Stimulated activated CD4-positive, alpha-beta T cell treated with anti-CD3 and anti-CD28 coated beads, Interleukin-2, amount 100 ng/mL, for 24 hours (primary cell): Measurements from ENCODE around the gene DIS3L.
"Not testable (repeated sequence)": the region's sequence is repeated elsewhere in the genome, so short reads cannot be mapped to it uniquely, and the experiment has no call there.

Experiments
- DNase-seq, 2 donors: peaks; one replicate each; pipeline ENCODE4 v3.0.0-alpha.2; 2020

The DIS3L gene

DNA sequence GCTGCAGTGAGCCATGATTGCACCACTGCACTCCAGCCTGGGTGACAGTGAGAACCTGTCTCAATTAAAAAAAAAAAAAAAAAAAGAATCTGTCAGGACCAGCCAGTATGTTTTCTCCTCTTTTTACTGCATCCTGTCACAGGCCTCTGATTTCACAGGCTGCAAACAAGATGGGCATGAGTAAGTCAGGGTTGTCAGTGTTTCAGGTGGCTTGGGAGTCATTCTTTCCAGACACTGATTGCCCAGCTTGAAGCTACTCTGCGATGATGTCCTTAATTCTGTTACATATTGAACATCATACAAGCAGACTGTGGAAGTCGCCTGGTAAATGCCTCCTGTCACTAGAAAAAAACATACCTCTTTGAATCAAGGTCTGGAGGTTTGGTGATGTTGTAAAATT, 18.8 kb downstream of the DIS3L start:
- no peak for DNase-seq

DNA sequence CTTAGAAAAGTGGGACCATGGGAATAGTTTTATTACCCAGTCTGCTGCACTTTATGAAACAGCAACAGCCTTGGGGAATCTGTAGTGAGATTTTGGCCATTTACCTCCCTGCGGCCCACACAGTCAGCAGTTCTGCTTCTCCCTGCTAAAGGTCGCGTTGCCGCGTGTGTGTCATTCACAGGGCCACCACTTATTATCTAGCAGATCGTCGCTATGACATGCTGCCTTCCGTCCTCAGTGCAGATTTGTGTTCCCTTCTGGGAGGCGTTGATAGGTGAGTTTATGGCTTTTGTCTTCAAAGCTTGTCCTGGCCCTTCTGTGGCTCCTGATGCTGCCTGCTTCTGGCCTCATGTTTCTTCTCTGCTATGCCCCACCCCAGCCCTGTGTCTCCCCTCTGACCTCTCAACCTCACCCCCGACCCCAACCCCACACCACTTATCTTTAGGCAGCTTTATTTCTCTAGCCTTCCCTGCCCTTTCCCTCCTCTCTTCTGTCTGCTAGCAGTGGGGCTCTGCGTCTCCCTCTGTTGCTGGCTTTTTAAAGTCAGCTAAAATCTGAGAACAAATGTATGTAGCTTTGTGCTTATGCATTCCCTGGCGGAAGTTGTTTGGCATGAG, 30.1 kb downstream of the DIS3L start:
- no peak for DNase-seq

DNA sequence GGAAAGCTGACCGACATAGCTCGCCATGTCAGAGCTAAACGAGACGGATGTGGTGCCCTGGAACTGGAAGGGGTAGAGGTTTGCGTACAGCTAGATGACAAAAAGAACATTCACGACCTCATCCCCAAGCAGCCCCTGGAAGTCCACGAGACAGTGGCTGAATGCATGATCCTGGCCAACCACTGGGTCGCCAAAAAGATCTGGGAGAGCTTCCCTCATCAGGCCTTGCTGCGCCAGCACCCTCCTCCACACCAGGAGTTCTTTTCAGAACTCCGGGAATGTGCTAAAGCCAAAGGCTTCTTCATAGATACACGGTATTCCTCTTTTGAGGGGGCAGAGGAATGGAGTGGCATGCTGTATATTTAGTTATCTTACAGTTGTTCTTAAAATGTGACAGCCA, 32.7 kb downstream of the DIS3L start:
- DNase-seq: no peak

DNA sequence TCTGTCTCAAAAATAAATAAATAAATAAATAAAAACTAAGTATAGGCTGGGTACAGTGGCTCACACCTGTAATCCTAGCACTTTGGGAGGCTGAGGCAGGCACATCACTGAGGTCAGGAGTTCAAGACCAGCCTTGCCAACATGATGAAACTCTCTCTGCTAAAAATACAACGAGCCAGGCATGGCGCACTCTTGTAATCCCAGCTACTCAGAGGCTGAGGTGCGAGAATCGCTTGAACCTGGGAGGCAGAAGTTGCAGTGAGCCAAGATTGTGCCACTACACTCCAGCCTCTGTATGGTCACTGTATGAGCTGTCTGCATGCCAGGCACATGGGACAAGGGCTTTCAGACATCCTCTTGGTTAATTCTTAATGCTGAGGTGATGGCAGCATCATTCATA, 34.4 kb downstream of the DIS3L start:
- no peak for DNase-seq

DNA sequence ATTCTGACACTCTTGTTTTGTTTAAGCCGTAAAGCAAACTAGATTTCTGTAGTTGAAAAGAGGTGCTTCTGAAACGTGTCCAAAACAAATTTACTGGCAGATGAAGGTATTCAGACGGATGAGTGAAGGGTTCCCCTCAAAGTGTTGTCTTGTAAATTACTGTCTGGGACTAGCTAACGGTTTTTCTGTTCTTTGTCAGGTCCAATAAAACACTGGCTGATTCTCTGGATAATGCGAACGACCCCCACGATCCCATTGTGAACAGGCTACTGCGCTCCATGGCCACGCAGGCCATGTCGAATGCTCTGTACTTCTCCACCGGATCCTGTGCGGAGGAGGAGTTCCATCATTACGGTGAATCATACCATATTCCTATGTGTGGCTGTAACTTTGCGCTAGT, 35.4 kb downstream of the DIS3L start:
- no peak for DNase-seq

DNA sequence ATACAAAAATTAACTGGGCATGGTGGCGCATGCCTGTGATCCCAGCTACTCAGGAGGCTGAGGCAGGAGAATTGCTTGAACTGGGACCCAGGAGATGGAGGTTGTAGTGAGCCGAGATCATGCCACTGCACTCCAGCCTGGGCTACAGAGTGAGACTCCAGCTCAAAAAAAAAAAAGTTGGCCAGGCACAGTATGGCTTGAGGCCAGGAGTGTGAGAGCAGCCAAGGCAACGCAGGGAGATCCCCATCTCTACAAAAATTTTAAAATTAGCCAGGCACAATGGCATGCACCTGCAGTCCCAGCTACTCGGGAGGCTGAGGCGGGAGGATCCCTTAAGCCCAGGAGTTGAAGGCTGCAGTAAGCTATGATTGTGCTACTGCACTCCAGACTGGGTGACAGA, 55.2 kb downstream of the DIS3L start:
- DNase-seq: not testable (repeated sequence)

DNA sequence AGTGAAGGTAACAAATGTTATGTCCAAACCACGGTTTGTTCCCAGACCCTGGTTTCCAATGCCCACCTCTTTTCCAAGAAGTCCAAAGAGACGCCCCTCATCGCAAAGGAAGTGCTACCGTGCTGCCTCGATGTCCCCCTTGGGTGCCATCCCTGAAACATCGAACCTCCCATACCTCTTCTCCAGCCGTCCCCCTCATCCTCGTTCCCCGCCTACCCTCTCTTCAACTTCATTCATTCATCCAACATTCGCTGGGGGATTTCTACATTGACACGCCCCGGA, 62.6 kb downstream of the DIS3L start:
- no peak for DNase-seq

DNA sequence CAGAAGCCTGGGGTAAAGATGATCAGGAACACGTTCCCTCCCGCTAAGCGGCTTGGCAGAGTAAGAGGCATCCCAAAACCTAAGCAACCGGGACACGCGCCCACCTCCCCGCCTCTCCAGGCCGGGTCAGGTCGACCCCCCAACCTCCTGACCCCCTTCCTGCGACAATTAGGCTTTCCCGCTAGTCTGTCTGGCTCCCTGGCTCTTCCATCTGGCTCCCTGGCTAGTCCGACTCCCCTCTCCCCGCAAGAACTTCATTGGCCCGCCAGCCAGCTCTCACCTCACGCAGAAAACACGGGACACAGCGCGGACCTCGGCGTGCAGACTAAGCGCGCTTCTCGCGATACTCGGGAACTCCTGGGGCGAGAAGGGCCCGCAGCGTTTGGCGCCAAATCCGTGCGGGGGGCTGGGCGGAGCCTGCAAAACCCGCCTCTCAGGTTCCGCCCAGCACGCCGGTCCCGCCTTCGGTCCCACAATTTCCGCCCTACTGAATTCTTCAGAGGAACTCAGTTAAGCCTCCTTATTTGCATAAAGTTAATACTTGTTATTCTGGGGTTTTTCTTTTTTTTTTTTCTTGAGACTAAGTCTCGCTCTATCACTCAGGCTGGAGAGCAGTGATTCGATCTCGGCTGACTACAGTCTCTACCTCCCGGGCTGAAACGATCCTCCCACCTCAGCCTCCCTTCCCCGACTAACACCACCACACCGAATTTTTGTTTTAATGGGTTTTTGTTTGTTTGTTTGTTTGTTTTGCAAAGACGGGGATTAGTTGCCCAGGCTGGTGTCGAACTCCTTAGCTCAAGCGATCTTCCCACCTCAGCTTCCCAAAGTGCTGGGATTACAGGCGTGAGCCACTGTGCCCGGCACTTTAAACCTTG, 63.2 kb downstream of the DIS3L start, which contains the start of gene TIPIN:
TSS of gene TIPIN (minus strand) at position 327 of the 878 bp plus-strand sequence. CDS start 3,738 bp downstream, outside the sequence.
- DNase-seq: peak; percentile 97 to 99

DNA sequence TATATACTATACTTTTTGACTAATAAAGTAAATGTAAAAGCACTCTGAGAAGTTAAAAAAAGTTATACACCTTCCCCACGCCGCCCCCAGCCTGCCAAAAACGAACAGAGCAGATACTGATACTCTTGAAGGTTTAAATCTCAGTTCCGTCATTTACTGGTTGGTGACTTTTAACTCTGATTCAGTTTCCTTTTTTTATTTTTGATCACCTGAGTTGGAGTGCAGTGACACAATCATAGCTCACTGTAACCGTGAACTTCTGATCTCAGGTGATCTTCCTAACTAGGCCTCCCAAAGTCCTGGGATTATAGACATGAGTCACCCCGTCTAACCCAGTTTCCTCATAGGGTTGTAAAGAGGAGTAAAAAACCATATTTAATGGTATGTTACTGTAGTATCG, 66.4 kb downstream of the DIS3L start:
- no peak for DNase-seq

DNA sequence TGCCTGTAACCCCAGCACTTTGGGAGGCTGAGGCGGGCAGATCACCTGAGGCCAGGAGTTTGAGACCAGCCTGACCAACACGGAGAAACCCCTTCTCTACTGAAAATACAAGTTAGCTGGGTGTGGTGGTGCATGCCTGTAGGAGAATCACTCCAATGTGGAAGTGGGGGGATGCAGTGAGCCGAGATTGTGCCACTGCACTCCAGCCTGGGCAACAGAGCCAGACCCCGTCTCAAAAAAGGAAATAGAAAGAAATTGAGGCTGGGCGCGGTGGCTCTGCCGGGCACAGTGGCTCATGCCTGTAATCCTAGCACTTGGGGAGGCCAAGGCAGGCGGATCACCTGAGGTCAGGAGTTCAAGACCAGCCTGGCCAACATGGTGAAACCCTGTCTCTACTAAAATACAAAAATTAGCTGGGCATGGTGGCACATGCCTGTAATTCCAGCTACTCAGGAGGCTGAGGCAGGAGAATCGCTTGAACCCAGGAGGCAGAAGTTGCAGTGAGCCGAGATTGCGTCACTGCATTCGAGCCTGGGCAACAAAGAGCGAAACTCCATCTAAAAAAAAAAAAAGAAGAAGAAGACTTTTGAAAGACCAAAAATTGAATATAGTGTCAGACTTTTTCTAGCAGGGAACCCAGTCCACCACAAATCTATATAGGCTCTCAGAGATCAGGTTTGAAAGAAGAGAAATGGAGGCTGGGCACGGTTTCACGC, 68.5 kb downstream of the DIS3L start:
- not testable (repeated sequence) for DNase-seq

DNA sequence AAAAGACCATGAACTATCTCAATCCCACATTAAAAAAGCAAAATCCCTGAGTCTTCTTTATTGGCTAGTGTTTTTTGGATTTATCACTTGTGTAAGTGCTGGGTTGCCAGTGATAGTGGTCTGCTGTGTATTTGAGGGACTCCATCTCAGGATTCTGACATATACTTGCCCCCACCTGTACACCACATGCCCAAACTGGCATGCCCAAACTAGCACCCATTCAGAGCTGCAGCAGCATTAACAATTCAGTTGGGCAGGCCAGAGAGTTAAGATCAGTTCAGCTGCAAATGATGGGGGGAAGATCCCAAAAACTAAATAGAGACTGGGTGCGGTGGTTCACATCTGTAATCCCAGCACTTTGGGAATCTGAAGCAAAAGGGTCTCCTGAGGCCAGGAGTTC, 69.4 kb downstream of the DIS3L start:
- DNase-seq: no peak

DNA sequence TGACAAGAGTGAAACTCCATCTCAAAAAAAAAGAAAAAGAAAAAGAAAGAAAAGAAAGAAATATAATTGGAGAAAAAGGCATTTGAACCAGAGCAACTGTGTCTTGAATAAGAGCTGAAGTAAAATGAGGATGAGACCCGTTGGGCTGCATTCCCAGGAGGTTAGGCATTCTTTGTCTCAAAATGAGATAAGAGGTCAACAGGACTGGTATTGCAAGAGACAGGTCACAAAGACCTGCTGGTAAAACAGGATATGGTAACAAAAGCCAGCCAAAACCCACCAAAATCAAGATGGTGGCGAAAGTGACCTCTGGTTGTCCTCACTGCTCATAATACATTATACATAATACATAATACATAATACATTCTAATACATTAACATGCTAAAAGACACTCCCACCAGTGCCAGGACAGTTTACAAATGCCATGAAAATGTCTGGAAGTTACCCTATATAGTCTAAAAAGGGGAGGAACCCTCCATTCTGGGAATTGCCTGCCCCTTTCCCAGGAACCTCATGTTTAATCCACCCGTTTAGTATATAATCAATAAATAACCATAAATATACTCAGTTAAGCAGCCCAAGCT, 71.7 kb downstream of the DIS3L start:
- DNase-seq: no peak

DNA sequence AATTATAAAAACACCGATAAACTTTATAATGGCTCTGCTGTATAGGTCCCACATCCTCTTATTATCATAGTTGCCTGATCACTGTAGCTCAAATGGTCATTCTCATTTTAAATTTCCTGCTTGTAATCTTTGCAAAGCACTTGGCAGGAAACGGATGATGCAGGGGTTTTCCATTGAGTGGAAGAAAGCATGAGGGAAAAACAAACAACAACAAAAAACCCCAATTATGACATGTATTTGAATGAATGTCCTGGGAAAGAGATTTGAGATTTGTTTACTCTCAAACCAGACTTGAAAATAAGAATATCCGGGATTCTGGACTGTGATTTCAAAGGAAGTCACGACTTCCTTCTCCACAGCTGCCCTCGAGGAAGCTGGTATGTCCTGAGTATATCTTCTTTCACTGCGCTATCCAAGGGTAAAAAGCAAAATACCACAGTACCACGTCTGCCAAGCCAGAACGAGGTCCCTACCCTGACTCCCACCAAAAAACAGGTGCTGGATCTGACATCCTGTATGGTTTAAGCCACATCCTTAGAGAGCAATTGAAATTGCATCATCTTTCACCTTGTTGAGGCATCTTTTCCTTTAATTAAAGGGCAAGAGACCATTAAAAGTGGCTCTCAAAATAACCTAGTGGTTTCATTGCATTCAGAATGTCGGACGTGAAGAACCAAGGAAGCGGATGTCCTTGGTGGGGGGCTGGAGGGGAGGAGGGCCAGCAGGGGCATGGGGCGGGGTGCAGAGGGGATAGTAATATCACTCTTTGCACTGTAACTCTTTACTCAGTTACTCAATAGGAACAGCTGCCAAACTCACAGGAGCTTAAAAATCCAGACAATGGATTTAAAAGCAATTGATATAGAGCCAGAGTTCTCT, 76.6 kb downstream of the DIS3L start:
- peak in 1 of 2 donors; percentile 24 for DNase-seq

DNA sequence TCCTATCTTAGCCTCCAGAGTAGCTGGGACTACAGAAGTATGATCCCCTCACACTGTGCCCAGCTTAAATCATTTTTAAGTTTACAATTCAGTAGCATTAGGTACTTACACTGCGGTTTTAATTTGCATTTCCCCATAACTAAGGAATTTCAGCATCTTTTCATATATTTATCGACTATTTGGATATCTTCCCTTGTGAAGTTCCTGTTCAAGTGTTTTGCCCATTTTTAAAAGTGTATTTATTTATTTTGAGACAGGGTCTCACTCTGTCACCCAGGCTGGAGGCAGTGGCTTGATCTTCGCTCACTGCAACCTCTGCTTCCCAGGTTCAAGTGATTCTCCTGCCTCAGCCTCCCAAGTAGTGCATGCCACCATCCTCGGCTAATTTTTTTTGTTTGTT, 80.8 kb downstream of the DIS3L start:
- DNase-seq: no peak

DNA sequence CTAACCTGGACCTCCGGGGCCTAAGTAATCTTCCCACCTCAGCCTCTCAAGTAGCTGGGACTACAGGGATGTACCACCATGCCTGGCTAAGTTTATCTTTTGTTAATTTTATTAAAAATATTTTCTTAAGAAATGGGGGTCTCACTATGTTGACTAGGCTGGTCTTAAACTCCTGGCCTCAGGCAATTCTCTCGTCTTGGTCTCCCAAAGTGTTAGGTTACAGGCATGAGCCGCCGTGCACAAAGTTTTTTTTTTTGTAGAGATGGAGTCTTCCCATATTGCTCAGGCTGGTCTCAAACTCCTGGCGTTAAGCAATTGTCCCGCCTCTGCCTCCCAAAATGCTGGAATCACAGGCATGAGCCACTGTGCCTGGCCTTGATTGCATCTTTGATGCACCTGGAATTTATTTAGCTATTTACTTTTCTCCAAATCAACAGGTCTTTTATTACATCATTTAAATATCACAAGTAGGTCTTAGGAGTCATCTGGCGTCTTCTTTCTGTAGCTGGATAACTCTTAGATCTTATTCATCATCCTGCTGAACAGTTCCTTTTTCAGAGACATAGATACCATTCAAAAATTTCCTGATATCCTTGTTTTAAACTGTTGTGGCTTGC, 85.6 kb downstream of the DIS3L start:
- no peak for DNase-seq

DNA sequence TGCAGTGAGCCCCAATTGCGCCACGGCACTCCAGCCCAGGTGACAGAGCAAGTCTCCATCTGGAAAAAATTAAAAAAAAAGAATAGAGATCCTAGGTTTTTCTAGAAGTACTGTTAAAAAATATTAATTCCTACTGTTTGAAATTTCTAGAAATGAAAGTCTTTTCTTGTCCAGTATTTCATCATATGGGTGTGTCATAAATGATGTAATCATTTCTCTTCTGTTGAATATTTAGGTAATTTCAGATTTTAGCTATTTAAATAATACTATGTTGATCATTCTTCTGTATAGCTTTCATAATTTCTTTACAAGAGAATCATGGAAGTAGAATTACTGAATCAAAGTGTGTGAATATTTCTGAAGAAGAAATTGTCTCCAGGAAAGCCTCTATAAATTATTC, 88.0 kb downstream of the DIS3L start:
- not testable (repeated sequence) for DNase-seq
